GM23338 (cell line): ENCODE results near the gene NUBP1. TPM values are rescaled to one million over a fixed set of nuclear protein-coding genes. Genes with fewer than 3 reads are reported as not detected.

Experiments
- ATAC-seq: fragments of 200-7000 bp; cut with Tn5 transposase; 3 replicates; pipeline ENCODE4 v1.9.1; 2020
- DNase-seq: peaks from one replicate; pipeline ENCODE4 v3.0.0-alpha.2; 2015; ENCODE audit warnings: low spot score
- H2AFZ ChIP-seq: fragments of 200-600 bp; sonication (generic); 2 replicates; pipeline ENCODE4 v1.8.0; 2016; ENCODE audit warnings: antibody characterized with exemption, mild to moderate bottlenecking, moderate library complexity
- H3F3A ChIP-seq: fragments of 200-600 bp; sonication (generic); replicated peaks from 2 replicates; pipeline ENCODE4 v1.8.0; 2017; ENCODE audit warnings: antibody characterized with exemption, mixed run types, low read depth
- H3K27ac ChIP-seq: fragments of 200-600 bp; sonication (generic); 2 replicates; pipeline ENCODE4 v1.6.1; 2016; ENCODE audit warnings: low read depth
- H3K27me3 ChIP-seq: fragments of 200-600 bp; sonication (generic); 2 replicates; pipeline ENCODE4 v1.8.0; 2016; ENCODE audit warnings: mild to moderate bottlenecking, mixed run types, moderate library complexity; ENCODE audit not compliant: insufficient read depth
- H3K36me3 ChIP-seq: fragments of 200-600 bp; sonication (generic); 2 replicates; pipeline ENCODE4 v1.8.0; 2016; ENCODE audit warnings: mild to moderate bottlenecking; ENCODE audit not compliant: insufficient read depth
- H3K4me1 ChIP-seq: fragments of 200-600 bp; sonication (generic); 2 replicates; pipeline ENCODE4 v1.8.0; 2016; ENCODE audit warnings: mild to moderate bottlenecking, moderate library complexity; ENCODE audit not compliant: insufficient read depth
- H3K4me2 ChIP-seq: fragments of 200-600 bp; sonication (generic); 2 replicates; pipeline ENCODE4 v1.7.1; 2017; ENCODE audit warnings: mixed run types
- H3K4me3 ChIP-seq: fragments of 200-600 bp; sonication (generic); 2 replicates; pipeline ENCODE4 v1.6.1; 2016; ENCODE audit warnings: mixed run types
- H3K79me2 ChIP-seq: fragments of 200-600 bp; sonication (generic); replicated peaks from 2 replicates; pipeline ENCODE4 v1.8.0; 2017; ENCODE audit warnings: mild to moderate bottlenecking; ENCODE audit not compliant: insufficient read depth
- H3K9me2 ChIP-seq: fragments of 200-600 bp; sonication (generic); 2 replicates; pipeline ENCODE4 v1.8.0; 2017; ENCODE audit not compliant: insufficient read depth
- H4K20me1 ChIP-seq: fragments of 200-600 bp; sonication (generic); replicated peaks from 2 replicates; pipeline ENCODE4 v1.8.0; 2017; ENCODE audit warnings: mild to moderate bottlenecking; ENCODE audit not compliant: insufficient read depth
- H3K27ac Mint-ChIP-seq: 2 replicates; pipeline ENCODE4 v1.8.0; 2020; ENCODE audit warnings: inconsistent platforms, mild to moderate bottlenecking, moderate library complexity, mixed read lengths
- H3K27me3 Mint-ChIP-seq: 3 replicates; pipeline ENCODE4 v1.8.0; 2022; ENCODE audit warnings: low read depth, mild to moderate bottlenecking, moderate library complexity, mixed read lengths, inconsistent platforms; ENCODE audit not compliant: insufficient read depth, poor library complexity
- H3K36me3 Mint-ChIP-seq: 3 replicates; pipeline ENCODE4 v1.8.0; 2021; ENCODE audit warnings: low read depth, mild to moderate bottlenecking, inconsistent platforms, moderate library complexity, mixed read lengths
- H3K4me1 Mint-ChIP-seq: 3 replicates; pipeline ENCODE4 v1.8.0; 2020; ENCODE audit warnings: mild to moderate bottlenecking, inconsistent platforms, mixed read lengths
- H3K4me3 Mint-ChIP-seq: 3 replicates; pipeline ENCODE4 v1.8.0; 2021; ENCODE audit warnings: moderate library complexity, mild to moderate bottlenecking, inconsistent platforms, mixed read lengths
- H3K9me3 Mint-ChIP-seq: 3 replicates; pipeline ENCODE4 v1.8.0; 2020; ENCODE audit warnings: moderate library complexity, mild to moderate bottlenecking, inconsistent platforms, mixed read lengths
- CREB1 ChIP-seq: fragments of 250-450 bp; sonication (Bioruptor Pico); IDR thresholded peaks from 2 replicates; pipeline ENCODE4 v1.5.0; 2020; ENCODE audit warnings: low read depth, mild to moderate bottlenecking, moderate library complexity
- CTCF ChIP-seq, 2 experiments: fragments of 200-600 bp in 1 of 2; sonication (generic) in 1 of 2; conservative IDR thresholded peaks; 2 replicates each; pipeline versions ENCODE4 v1.5.1 to v1.6.1; 2016 to 2017; ENCODE audit warnings: antibody characterized with exemption in 2 of 2, low read depth in 2 of 2, mild to moderate bottlenecking in 2 of 2, moderate library complexity in 1 of 2
- EZH2 ChIP-seq: fragments of 200-600 bp; sonication (generic); IDR thresholded peaks from one replicate; pipeline ENCODE4 v1.8.0; 2017; ENCODE audit warnings: antibody characterized with exemption, mild to moderate bottlenecking, low read depth; ENCODE audit not compliant: unreplicated experiment
- EZH2phosphoT487 ChIP-seq: fragments of 200-600 bp; sonication (generic); IDR thresholded peaks from one replicate; pipeline ENCODE4 v1.8.1; 2018; ENCODE audit warnings: antibody characterized with exemption; ENCODE audit not compliant: unreplicated experiment
- JUNB ChIP-seq: IDR thresholded peaks from one replicate; pipeline ENCODE4 v1.6.1; 2016; ENCODE audit warnings: antibody characterized with exemption; ENCODE audit not compliant: unreplicated experiment
- NANOG ChIP-seq: IDR thresholded peaks from 2 replicates; pipeline ENCODE4 v1.6.1; 2016; ENCODE audit warnings: antibody characterized with exemption, borderline replicate concordance
- POLR2AphosphoS5 ChIP-seq: IDR thresholded peaks from 2 replicates; pipeline ENCODE4 v1.6.1; 2016; ENCODE audit warnings: antibody characterized with exemption, low read depth
- REST ChIP-seq: IDR thresholded peaks from one replicate; pipeline ENCODE4 v1.6.1; 2018; ENCODE audit warnings: antibody characterized with exemption; ENCODE audit not compliant: unreplicated experiment
- STAT1 ChIP-seq: IDR thresholded peaks from one replicate; pipeline ENCODE4 v1.6.1; 2016; ENCODE audit warnings: antibody characterized with exemption; ENCODE audit not compliant: unreplicated experiment
- ZNF114 ChIP-seq: fragments of 250-450 bp; sonication (Bioruptor Pico); IDR thresholded peaks from 2 replicates; pipeline ENCODE4 v1.5.0; 2020; ENCODE audit warnings: mild to moderate bottlenecking, moderate library complexity
- ZNF331 ChIP-seq: fragments of 250-450 bp; sonication (Bioruptor Pico); IDR thresholded peaks from 2 replicates; pipeline ENCODE4 v1.5.0; 2020; ENCODE audit warnings: low read depth, mild to moderate bottlenecking, moderate library complexity
- ZNF462 ChIP-seq: fragments of 250-450 bp; sonication (Bioruptor Pico); IDR thresholded peaks from 2 replicates; pipeline ENCODE4 v1.5.0; 2020; ENCODE audit warnings: mild to moderate bottlenecking, moderate library complexity
- polyA plus RNA-seq: library from polyadenylated mRNA; unstranded; fragments of >200 nt; fragmentation: Nextera tagmentation; extraction: Ambion mirVana; gene quantifications from 2 replicates; pipeline ENCODE4 v1.2.1, GENCODE V29; 2016
- total RNA-seq: library from RNA; depleted of rRNA; stranded (reverse); fragments of >200 nt; shearing (Covaris generic); gene quantifications from 2 replicates; pipeline ENCODE4 v1.2.3, GENCODE V29; 2014
- TF ChIP-seq, protein P1 (sequence below): IDR thresholded peaks from 2 replicates; pipeline ENCODE4 v1.6.1; 2016; ENCODE audit warnings: antibody characterized with exemption

Gene NUBP1
- total and polyA plus RNA-seq, 2 experiments from 2014 or later, result 22.8 to 41.2 TPM

DNA sequence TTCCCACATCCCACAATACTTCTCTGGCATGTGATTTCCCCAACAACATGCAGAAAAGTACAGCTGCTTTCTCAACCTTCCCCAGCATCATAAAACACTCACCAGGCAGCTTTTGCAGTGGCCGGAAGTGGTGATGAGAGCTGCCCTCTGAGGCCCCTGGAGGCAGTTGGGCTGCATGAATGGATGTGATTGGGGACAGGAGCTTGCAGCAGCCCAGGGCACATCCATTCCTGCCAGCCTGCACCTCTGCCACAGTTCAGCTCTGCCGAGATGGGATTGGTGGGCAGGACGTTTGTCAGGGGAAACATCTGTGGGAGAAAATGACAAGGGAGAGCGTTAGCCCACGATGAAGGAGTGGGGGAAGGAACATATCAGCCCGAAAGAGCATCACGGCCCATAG lies 19.8 kb downstream of the NUBP1 start:
- H3K9me3 Mint-ChIP-seq, result no peaks in the 10 kb centered on the region; the same call in 2 of the 3 replicates
- Histone ChIP-seq H3K4me2 (no peak overlapping the region), H3K9me2 (no peaks in the 10 kb centered on the region), H4K20me1 (no peaks in the 10 kb centered on the region; the same call in 1 of the 2 replicates), H3K27ac (no peak overlapping the region), H3K4me1 (no peaks in the 10 kb centered on the region), H3K4me3 (no peak overlapping the region), H3F3A (no peaks in the 10 kb centered on the region), H2AFZ (no peak overlapping the region), H3K27me3 (no peaks in the 10 kb centered on the region), H3K79me2 (no peaks in the 10 kb centered on the region), H3K36me3 (no peaks in the 10 kb centered on the region; the same call in 1 of the 2 replicates)
- no peak overlapping the region for H3K27ac Mint-ChIP-seq
- ATAC-seq (no peak), DNase-seq (no peak)
- peaks cover 55% of the 10 kb centered on the region for H3K36me3 Mint-ChIP-seq
- H3K4me1 Mint-ChIP-seq, result no peaks in the 10 kb centered on the region
- no peak for TF ChIP-seq ZNF114
- TF ChIP-seq ZNF462 (CRISPR knock-in tag), result no peak
- TF ChIP-seq EZH2, result no peak
- no peak for TF ChIP-seq JUNB
- TF ChIP-seq STAT1, result no peak
- no peak for TF ChIP-seq POLR2AphosphoS5
- no peak for TF ChIP-seq CREB1 (CRISPR knock-in tag)
- TF ChIP-seq EZH2phosphoT487, result no peak
- no peak for TF ChIP-seq CTCF (conservative IDR thresholded peaks at IDR 0.05; ENCODE audit: low read depth in 2 of 2)
- no peak for TF ChIP-seq ZNF331 (CRISPR knock-in tag)
- TF ChIP-seq, protein P1, sequence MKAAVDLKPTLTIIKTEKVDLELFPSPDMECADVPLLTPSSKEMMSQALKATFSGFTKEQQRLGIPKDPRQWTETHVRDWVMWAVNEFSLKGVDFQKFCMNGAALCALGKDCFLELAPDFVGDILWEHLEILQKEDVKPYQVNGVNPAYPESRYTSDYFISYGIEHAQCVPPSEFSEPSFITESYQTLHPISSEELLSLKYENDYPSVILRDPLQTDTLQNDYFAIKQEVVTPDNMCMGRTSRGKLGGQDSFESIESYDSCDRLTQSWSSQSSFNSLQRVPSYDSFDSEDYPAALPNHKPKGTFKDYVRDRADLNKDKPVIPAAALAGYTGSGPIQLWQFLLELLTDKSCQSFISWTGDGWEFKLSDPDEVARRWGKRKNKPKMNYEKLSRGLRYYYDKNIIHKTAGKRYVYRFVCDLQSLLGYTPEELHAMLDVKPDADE, result no peak
- no peak for TF ChIP-seq REST
- no peak for TF ChIP-seq NANOG
- peaks cover 5% of the 10 kb centered on the region for H3K27me3 Mint-ChIP-seq
- no peak overlapping the region for H3K4me3 Mint-ChIP-seq
